HEK293 (cell line): Measurements from ENCODE around the gene HNF1B.

Source experiments
- KLF10 ChIP-seq: fragments of 450-650 bp; IDR thresholded peaks from 2 replicates; pipeline ENCODE4 v1.5.1; 2018; ENCODE audit warnings: missing biosample characterization, mild to moderate bottlenecking, missing genetic modification characterization
- ZBTB49 ChIP-seq: fragments of 450-650 bp; formaldehyde crosslinking; IDR thresholded peaks from 2 replicates; pipeline ENCODE4 v1.5.1; 2016; ENCODE audit warnings: missing biosample characterization, missing genetic modification characterization, low read depth
- ZBTB8A ChIP-seq: fragments of 450-650 bp; formaldehyde crosslinking; IDR thresholded peaks from 2 replicates; pipeline ENCODE4 v1.5.1; 2016; ENCODE audit warnings: missing biosample characterization, missing genetic modification characterization
- ZNF114 ChIP-seq: fragments of 450-650 bp; formaldehyde crosslinking; IDR thresholded peaks from 2 replicates; pipeline ENCODE4 v1.5.0; 2017; ENCODE audit warnings: missing biosample characterization, missing genetic modification characterization
- ZNF184 ChIP-seq: fragments of 450-650 bp; IDR thresholded peaks from 2 replicates; pipeline ENCODE4 v1.5.1; 2018; ENCODE audit warnings: missing biosample characterization, mild to moderate bottlenecking, missing genetic modification characterization
- ZNF274 ChIP-seq, 2 experiments: fragments of 200-500 bp in 1 of 2; fragments of 450-650 bp in 1 of 2; sonication (Bioruptor generic) in 1 of 2; formaldehyde crosslinking in 1 of 2; IDR thresholded peaks; 2 replicates each; pipeline versions ENCODE4 v1.5.1 to v1.6.1; 2014 to 2016; ENCODE audit warnings: borderline replicate concordance in 1 of 2, inconsistent platforms in 1 of 2, low read length in 1 of 2, missing biosample characterization in 1 of 2, missing genetic modification characterization in 1 of 2
- ZNF302 ChIP-seq: fragments of 450-650 bp; formaldehyde crosslinking; IDR thresholded peaks from 2 replicates; pipeline ENCODE4 v1.5.1; 2016; ENCODE audit warnings: missing biosample characterization, missing genetic modification characterization, low read depth
- ZNF426 ChIP-seq: fragments of 450-650 bp; formaldehyde crosslinking; IDR thresholded peaks from 2 replicates; pipeline ENCODE4 v1.5.1; 2017; ENCODE audit warnings: missing biosample characterization, missing genetic modification characterization, mild to moderate bottlenecking, inconsistent platforms, moderate library complexity
- ZNF433 ChIP-seq: fragments of 450-650 bp; formaldehyde crosslinking; IDR thresholded peaks from 2 replicates; pipeline ENCODE4 v1.5.1; 2016; ENCODE audit warnings: missing biosample characterization, missing genetic modification characterization, low read depth
- ZNF549 ChIP-seq: fragments of 450-650 bp; IDR thresholded peaks from 2 replicates; pipeline ENCODE4 v1.5.1; 2018; ENCODE audit warnings: missing biosample characterization, missing genetic modification characterization, mild to moderate bottlenecking, inconsistent platforms, moderate library complexity
- ZNF658 ChIP-seq: fragments of 450-650 bp; formaldehyde crosslinking; IDR thresholded peaks from 2 replicates; pipeline ENCODE4; 2016; ENCODE audit warnings: missing biosample characterization, missing genetic modification characterization
- ZNF664 ChIP-seq: fragments of 450-650 bp; formaldehyde crosslinking; IDR thresholded peaks from 2 replicates; pipeline ENCODE4 v1.5.1; 2016; ENCODE audit warnings: missing biosample characterization, missing genetic modification characterization
- TF ChIP-seq, protein P1 (sequence below): fragments of 450-650 bp; formaldehyde crosslinking; IDR thresholded peaks from 2 replicates; pipeline ENCODE4 v1.5.1; 2016; ENCODE audit warnings: missing biosample characterization, missing genetic modification characterization

GRCh38 chr17:37714897-37715296, 30.0 kb downstream of the HNF1B start:
- no peak for TF ChIP-seq ZNF549 (tag by site-specific recombination)
- no peak for TF ChIP-seq ZBTB8A (tag by site-specific recombination)
- no peak for TF ChIP-seq ZNF302 (tag by site-specific recombination)
- no peak for TF ChIP-seq ZNF426
- TF ChIP-seq, protein P1, sequence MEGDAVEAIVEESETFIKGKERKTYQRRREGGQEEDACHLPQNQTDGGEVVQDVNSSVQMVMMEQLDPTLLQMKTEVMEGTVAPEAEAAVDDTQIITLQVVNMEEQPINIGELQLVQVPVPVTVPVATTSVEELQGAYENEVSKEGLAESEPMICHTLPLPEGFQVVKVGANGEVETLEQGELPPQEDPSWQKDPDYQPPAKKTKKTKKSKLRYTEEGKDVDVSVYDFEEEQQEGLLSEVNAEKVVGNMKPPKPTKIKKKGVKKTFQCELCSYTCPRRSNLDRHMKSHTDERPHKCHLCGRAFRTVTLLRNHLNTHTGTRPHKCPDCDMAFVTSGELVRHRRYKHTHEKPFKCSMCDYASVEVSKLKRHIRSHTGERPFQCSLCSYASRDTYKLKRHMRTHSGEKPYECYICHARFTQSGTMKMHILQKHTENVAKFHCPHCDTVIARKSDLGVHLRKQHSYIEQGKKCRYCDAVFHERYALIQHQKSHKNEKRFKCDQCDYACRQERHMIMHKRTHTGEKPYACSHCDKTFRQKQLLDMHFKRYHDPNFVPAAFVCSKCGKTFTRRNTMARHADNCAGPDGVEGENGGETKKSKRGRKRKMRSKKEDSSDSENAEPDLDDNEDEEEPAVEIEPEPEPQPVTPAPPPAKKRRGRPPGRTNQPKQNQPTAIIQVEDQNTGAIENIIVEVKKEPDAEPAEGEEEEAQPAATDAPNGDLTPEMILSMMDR (tag by site-specific recombination), result no peak
- no peak for TF ChIP-seq ZNF664 (tag by site-specific recombination)
- no peak for TF ChIP-seq ZNF114
- TF ChIP-seq KLF10, result no peak
- no peak for TF ChIP-seq ZNF658 (tag by site-specific recombination)
- no peak for TF ChIP-seq ZNF433 (tag by site-specific recombination)
- no peak for TF ChIP-seq ZBTB49
- no peak for TF ChIP-seq ZNF274 (IDR thresholded peaks at IDR 0.05; ENCODE audit: low read length)
- no peak for TF ChIP-seq ZNF274 (tag by site-specific recombination; IDR thresholded peaks at IDR 0.05; ENCODE audit: borderline replicate concordance)
- no peak for TF ChIP-seq ZNF184
